H1 (cell line): ENCODE data around the gene GABARAPL1. TPM values are rescaled to one million over a fixed set of nuclear protein-coding genes. Genes with fewer than 3 reads are reported as not detected.

Source experiments
- CTCF ChIA-PET: fragments of 300-600 bp; sonication (Branson Sonifier 250); formaldehyde crosslinking; loops from one replicate; lab custom pipeline; 2021; ENCODE audit not compliant: partially characterized antibody; lab: Charles Lee
- POLR2A ChIA-PET: fragments of 300-600 bp; sonication (Branson Sonifier 250); formaldehyde crosslinking; loops from one replicate; lab custom pipeline; 2021; ENCODE audit warnings: inconsistent platforms; ENCODE audit not compliant: partially characterized antibody; lab: Charles Lee
- DNase-seq, 2 experiments: peaks; one replicate each; pipeline versions ENCODE4 v3.0.0 to v3.0.0-alpha.2; 2010 to 2022; ENCODE audit warnings: low spot score in 2 of 2, low read depth in 1 of 2, mixed read lengths in 1 of 2
- FAIRE-seq: peaks from 2 replicates; lab custom pipeline; 2011; peaks lifted over from hg19 to GRCh38; lab: Jason Lieb, UNC
- H2AFZ ChIP-seq: 2 replicates; pipeline ENCODE4 v1.8.1; 2012; ENCODE audit warnings: low read length, inconsistent platforms
- H2AK5ac ChIP-seq: 2 replicates; pipeline ENCODE4 v1.6.1; 2013; ENCODE audit warnings: low read depth, low read length
- H2BK120ac ChIP-seq: replicated peaks from 2 replicates; pipeline ENCODE3; 2013; ENCODE audit warnings: low read depth, low read length, inconsistent platforms
- H2BK12ac ChIP-seq: 2 replicates; pipeline ENCODE4 v1.6.1; 2013; ENCODE audit warnings: low read depth, low read length
- H2BK15ac ChIP-seq: 2 replicates; pipeline ENCODE4 v1.6.1; 2013; ENCODE audit warnings: low read length
- H2BK20ac ChIP-seq: 2 replicates; pipeline ENCODE4 v1.6.1; 2013; ENCODE audit warnings: low read length
- H2BK5ac ChIP-seq: 2 replicates; pipeline ENCODE4 v1.6.1; 2013; ENCODE audit warnings: low read depth, low read length
- H3K14ac ChIP-seq: 2 replicates; pipeline ENCODE4 v1.6.1; 2013; ENCODE audit warnings: inconsistent platforms; ENCODE audit not compliant: insufficient read length
- H3K18ac ChIP-seq: 2 replicates; pipeline ENCODE4 v1.6.1; 2013; ENCODE audit warnings: low read length; ENCODE audit errors: extremely low read depth
- H3K23ac ChIP-seq: 2 replicates; pipeline ENCODE4 v1.6.1; 2013; ENCODE audit warnings: inconsistent platforms; ENCODE audit not compliant: insufficient read length
- H3K23me2 ChIP-seq: 2 replicates; pipeline ENCODE4 v1.6.1; 2013; ENCODE audit warnings: low read depth, low read length
- H3K27ac ChIP-seq: 2 replicates; pipeline ENCODE4 v1.6.1; 2011; ENCODE audit warnings: low read depth, low read length, inconsistent platforms
- H3K27me3 ChIP-seq, 4 experiments: replicated peaks in 1 of 4; 1 replicate in 1 of 4; 2 replicates in 3 of 4; pipeline versions ENCODE4 v1.6.1 to v1.8.1; 2011 to 2013; ENCODE audit warnings: low read length in 3 of 4, mild to moderate bottlenecking in 3 of 4, inconsistent platforms in 2 of 4, mixed read lengths in 2 of 4, moderate library complexity in 1 of 4; ENCODE audit not compliant: control insufficient read depth in 3 of 4, insufficient read depth in 3 of 4; ENCODE audit errors: extremely low read depth in 1 of 4
- H3K36me3 ChIP-seq, 4 experiments: 2 replicates each; pipeline versions ENCODE4 v1.6.1 to v1.8.1; 2011 to 2013; ENCODE audit warnings: mild to moderate bottlenecking in 4 of 4, low read length in 3 of 4, moderate library complexity in 2 of 4, control low read depth in 1 of 4, inconsistent platforms in 1 of 4; ENCODE audit not compliant: insufficient read depth in 4 of 4, control insufficient read depth in 2 of 4
- H3K4ac ChIP-seq: replicated peaks from 2 replicates; pipeline ENCODE3; 2013; ENCODE audit warnings: low read length, low read depth, mixed read lengths, inconsistent platforms; ENCODE audit not compliant: insufficient read length
- H3K4me1 ChIP-seq, 4 experiments: replicated peaks in 1 of 4; 1 replicate in 1 of 4; 2 replicates in 3 of 4; pipeline versions ENCODE4 v1.6.1 to v1.8.1; 2011 to 2013; ENCODE audit warnings: low read length in 3 of 4, inconsistent platforms in 2 of 4, mixed read lengths in 1 of 4; ENCODE audit not compliant: insufficient read depth in 4 of 4, control insufficient read depth in 3 of 4
- H3K4me2 ChIP-seq, 2 experiments: 2 replicates each; pipeline versions ENCODE4 v1.6.1 to v1.8.1; 2011 to 2013; ENCODE audit warnings: low read depth in 2 of 2, low read length in 2 of 2, control low read depth in 1 of 2, inconsistent platforms in 1 of 2, mild to moderate bottlenecking in 1 of 2; ENCODE audit not compliant: insufficient read depth in 1 of 2
- H3K4me3 ChIP-seq, 4 experiments: fragments of 200-600, 300-600 bp in 1 of 4; sonication (generic), shearing (Covaris generic), sonication (Bioruptor Twin) in 1 of 4; 2 replicates each; pipeline versions ENCODE4 v1.5.1 to v1.8.1; 2011 to 2016; ENCODE audit warnings: low read length in 4 of 4, low read depth in 3 of 4, control low read depth in 2 of 4, inconsistent platforms in 2 of 4, mild to moderate bottlenecking in 2 of 4, mixed read lengths in 1 of 4, moderate library complexity in 1 of 4; ENCODE audit not compliant: insufficient read depth in 2 of 4; ENCODE audit errors: extremely low read depth in 1 of 4
- H3K56ac ChIP-seq: replicated peaks from 2 replicates; pipeline ENCODE3; 2013; ENCODE audit warnings: low read depth, mild to moderate bottlenecking, mixed read lengths, low read length, inconsistent platforms; ENCODE audit not compliant: insufficient read length
- H3K79me1 ChIP-seq: 2 replicates; pipeline ENCODE4 v1.6.1; 2013; ENCODE audit warnings: low read depth, low read length, control low read depth
- H3K79me2 ChIP-seq, 2 experiments: 2 replicates each; pipeline versions ENCODE4 v1.6.1 to v1.8.1; 2012 to 2013; ENCODE audit warnings: low read length in 2 of 2, mild to moderate bottlenecking in 2 of 2, inconsistent platforms in 1 of 2; ENCODE audit not compliant: insufficient read depth in 2 of 2, control insufficient read depth in 1 of 2
- H3K9ac ChIP-seq, 4 experiments: replicated peaks in 1 of 4; 1 replicate in 1 of 4; 2 replicates in 3 of 4; pipeline versions ENCODE4 v1.6.1 to v1.8.1; 2011 to 2013; ENCODE audit warnings: low read depth in 3 of 4, low read length in 3 of 4, control low read depth in 2 of 4, mild to moderate bottlenecking in 2 of 4, moderate library complexity in 2 of 4, inconsistent platforms in 1 of 4; ENCODE audit errors: extremely low read depth in 1 of 4
- H3K9me3 ChIP-seq, 2 experiments: 2 replicates each; pipeline versions ENCODE4 v1.6.1 to v1.8.1; 2012 to 2013; ENCODE audit warnings: mild to moderate bottlenecking in 2 of 2, moderate library complexity in 2 of 2, control low read depth in 1 of 2, inconsistent platforms in 1 of 2, low read depth in 1 of 2, low read length in 1 of 2, mixed read lengths in 1 of 2; ENCODE audit not compliant: insufficient read depth in 2 of 2
- H4K20me1 ChIP-seq, 2 experiments: replicated peaks in 1 of 2; 2 replicates each; pipeline versions ENCODE3 to v1.8.1; 2011 to 2013; ENCODE audit warnings: inconsistent platforms in 2 of 2, low read length in 2 of 2, mild to moderate bottlenecking in 1 of 2; ENCODE audit not compliant: insufficient read depth in 2 of 2, control insufficient read depth in 1 of 2
- H4K5ac ChIP-seq: 2 replicates; pipeline ENCODE4 v1.6.1; 2013; ENCODE audit warnings: low read length, low read depth, mixed read lengths, inconsistent platforms; ENCODE audit not compliant: insufficient read length
- H4K8ac ChIP-seq: 2 replicates; pipeline ENCODE4 v1.8.0; 2013; ENCODE audit warnings: mild to moderate bottlenecking, moderate library complexity, low read length, inconsistent platforms; ENCODE audit not compliant: insufficient read depth; ENCODE audit errors: extremely low read depth
- H4K91ac ChIP-seq: replicated peaks from 2 replicates; pipeline ENCODE3; 2013; ENCODE audit warnings: low read length, mixed read lengths, inconsistent platforms; ENCODE audit not compliant: insufficient read length
- BRCA1 ChIP-seq: IDR thresholded peaks from 2 replicates; pipeline ENCODE4 v1.6.1; 2012; ENCODE audit warnings: low read depth, low read length, improper control_type of control experiment
- TEAD4 ChIP-seq: IDR thresholded peaks from 2 replicates; pipeline ENCODE4 v1.6.1; 2012; ENCODE audit warnings: low read depth, low read length, inconsistent platforms, mixed read lengths
- WGBS, 2 experiments: shearing (Covaris generic) in 1 of 2; methylation state at CpG; one replicate each; pipeline versions ENCODE4 v1.1.6 to v1.1.7; 2013 to 2015; ENCODE audit warnings: low lambda C conversion rate in 2 of 2, mixed read lengths in 2 of 2, inconsistent platforms in 1 of 2, low coverage in 1 of 2, missing lambda C conversion rate in 1 of 2; ENCODE audit not compliant: insufficient replicate concordance in 2 of 2, insufficient coverage in 1 of 2, insufficient read length in 1 of 2; ENCODE audit errors: extremely low coverage in 1 of 2, missing lambda C conversion rate in 1 of 2; 5-methylcytosine and 5-hydroxymethylcytosine counted together
- polyA plus RNA-seq, 7 experiments: library from polyadenylated mRNA; depleted of rRNA in 3 of 7; stranded (reverse) in 5 of 7; unstranded in 2 of 7; fragments of >200 nt in 5 of 7; fragments of 200-250 nt in 2 of 7; gene quantifications; 1 replicate in 5 of 7; 2 replicates in 1 of 7; 4 replicates in 1 of 7; pipeline versions ENCODE4 v1.2.1 to v1.2.3, GENCODE V29; 2011 to 2013; ENCODE audit warnings: missing spikeins in 2 of 7, mixed read lengths in 2 of 7
- total RNA-seq: library from RNA; stranded (reverse); fragmentation: NEBNext Ultra II Directional; extraction: Animal tissue kit (Norgen Biotek cat#: 25700); gene quantifications from 2 replicates; pipeline ENCODE4 v1.2.1, GENCODE V29; 2021

Gene GABARAPL1
- total and polyA plus RNA-seq, 2 of the 8 experiments (the other 6 are each of a cell fraction or from before 2014, with no cell fraction given) = 56.1 to 87.9 TPM

GRCh38 chr12:10191865-10192264 lies 20.8 kb upstream of the GABARAPL1 start:
- DNase-seq (no peak), FAIRE-seq (no peak)
- no peaks in the 10 kb centered on the region for H3K79me1 ChIP-seq
- H3K79me2 ChIP-seq = no peaks in the 10 kb centered on the region
- no peak overlapping the region for H2BK12ac ChIP-seq
- no peaks in the 10 kb centered on the region for H3K9me3 ChIP-seq
- no peaks in the 10 kb centered on the region for H3K36me3 ChIP-seq
- no peak overlapping the region for H2AK5ac ChIP-seq
- no peak overlapping the region for H3K23ac ChIP-seq
- no peak overlapping the region for H3K27ac ChIP-seq
- ChIA-PET POLR2A (interaction anchor here (1.9 kb wide), 1 partner anchor 39 kb away, joined by 6 read pairs; no protein-coding TSS in a partner anchor), CTCF (interaction anchor here (0.6 to 3.0 kb wide), 11 partner anchors 8 to 160 kb away, joined by 3 to 36 read pairs (median 3); no protein-coding TSS in a partner anchor)
- no peak overlapping the region for H4K91ac ChIP-seq
- no peak overlapping the region for H2BK20ac ChIP-seq
- no peak overlapping the region for H3K9ac ChIP-seq
- H4K8ac ChIP-seq = no peak overlapping the region
- H3K4me1 ChIP-seq = 0 out of 7 replicates have a peak, but pooled peaks cover 0 to 2% (median 0%) of the 10 kb centered on the region in 4 experiments
- no peak overlapping the region for H2BK120ac ChIP-seq
- H3K4me3 ChIP-seq = no peak overlapping the region
- H4K20me1 ChIP-seq = no peaks in the 10 kb centered on the region
- H3K18ac ChIP-seq = no peak overlapping the region
- no peak overlapping the region for H3K14ac ChIP-seq
- 29% methylated on average over 2 of the region's 2 CpGs; no CpG with 5 or more reads in 1 of the 2 experiments for WGBS, 2 experiments
- no peak overlapping the region for H2BK5ac ChIP-seq
- no peak overlapping the region for H3K4me2 ChIP-seq
- H2AFZ ChIP-seq = no peak overlapping the region
- no peaks in the 10 kb centered on the region for H3K27me3 ChIP-seq
- no peak overlapping the region for H3K4ac ChIP-seq
- no peak overlapping the region for H2BK15ac ChIP-seq
- no peaks in the 10 kb centered on the region for H3K23me2 ChIP-seq
- no peak overlapping the region for H4K5ac ChIP-seq
- TF ChIP-seq BRCA1 (no peak), TEAD4 (0 out of 2 replicates have a peak, but pooled peaks have one; percentile 15)
- no peak overlapping the region for H3K56ac ChIP-seq
